Lower leg skin (tissue), 4 donors: ENCODE data around the gene SMAD9. TPM values are rescaled to one million over a fixed set of nuclear protein-coding genes. Genes with fewer than 3 reads are reported as not detected.

Source experiments
- DNase-seq, 2 donors: peaks; one replicate each; pipeline ENCODE4 v3.0.0-alpha.2; 2019; ENCODE audit warnings: low spot score in 2 of 2
- H3K4me3 ChIP-seq: fragments of 200-600 bp; sonication (generic); 2 replicates; pipeline ENCODE4 v1.5.1; 2017; ENCODE audit warnings: mild to moderate bottlenecking, low read depth; ENCODE audit not compliant: poor library complexity, severe bottlenecking
- CTCF ChIP-seq, 3 donors: fragments of 450-650 bp; IDR thresholded peaks; one replicate each; pipeline ENCODE4 v1.5.1; 2016; ENCODE audit warnings: antibody characterized with exemption in 3 of 3, mild to moderate bottlenecking in 3 of 3, moderate library complexity in 2 of 3
- POLR2A ChIP-seq, 2 donors: fragments of 450-650 bp; IDR thresholded peaks; one replicate each; pipeline ENCODE4 v1.6.1; 2016 to 2017; ENCODE audit warnings: antibody characterized with exemption in 2 of 2, mild to moderate bottlenecking in 1 of 2, moderate library complexity in 1 of 2
- WGBS, 2 donors: methylation state at CpG; one replicate each; pipeline ENCODE4 v1.1.5; 2018; 5-methylcytosine and 5-hydroxymethylcytosine counted together
- intact Hi-C: fragments of 100-400 bp; cut with DNase I; formaldehyde crosslinking; loops from one replicate; pipeline ENCODE4 v1.15.0; 2023; ENCODE audit warnings: low total_unique reads
- total RNA-seq, 4 donors: library from RNA; depleted of rRNA; stranded (reverse); fragments of >200 nt; gene quantifications; one replicate each; pipeline ENCODE4 v1.1.0, GENCODE V29; 2016

SMAD9 gene
- total RNA-seq, 4 donors from 2014 or later, result 1.4 to 4.4 (median 2.2) TPM

- TF ChIP-seq CTCF (IDR thresholded peaks at IDR 0.05) (no peak), POLR2A (IDR thresholded peaks at IDR 0.05) (no peak)
- WGBS, 2 donors, result 97% methylated on average over 6 of the region's 6 CpGs
- intact Hi-C loops, result no loop called here
- no peak for DNase-seq
- no peak overlapping the region for H3K4me3 ChIP-seq
Measured at GRCh38 chr13:36915896-36916640, 4.0 kb downstream of the SMAD9 start.

GRCh38 chr13:36915106-36915505 is 4.9 kb downstream of the SMAD9 start:
- TF ChIP-seq POLR2A (IDR thresholded peaks at IDR 0.05), result no peak
- TF ChIP-seq CTCF (IDR thresholded peaks at IDR 0.05), result no peak
- intact Hi-C loops, result no loop called here

GRCh38 chr13:36914648-36915047 is 5.4 kb downstream of the SMAD9 start:
- 93 to 96% methylated on average over 4 of the region's 4 CpGs for WGBS, 2 donors
- intact Hi-C loops, result no loop called here
- TF ChIP-seq POLR2A (IDR thresholded peaks at IDR 0.05) (no peak), CTCF (IDR thresholded peaks at IDR 0.05) (no peak)
- H3K4me3 ChIP-seq, result no peak overlapping the region
- no peak for DNase-seq

More at GRCh38 chr13:36915106-36915505, 4.9 kb downstream of the SMAD9 start:
- no peak overlapping the region for H3K4me3 ChIP-seq
- WGBS, 2 donors, result 66 to 71% methylated on average over 5 of the region's 5 CpGs
- no peak for DNase-seq

GRCh38 chr13:36913463-36913862 is 6.6 kb downstream of the SMAD9 start:
- H3K4me3 ChIP-seq, result no peak overlapping the region
- no peak for DNase-seq
- TF ChIP-seq POLR2A (IDR thresholded peaks at IDR 0.05) (no peak), CTCF (IDR thresholded peaks at IDR 0.05) (no peak)
- intact Hi-C loops, result no loop called here

GRCh38 chr13:36912973-36913372 is 7.1 kb downstream of the SMAD9 start:
- 70% methylated on average over 2 of the region's 2 CpGs for WGBS, 2 donors
- TF ChIP-seq CTCF (IDR thresholded peaks at IDR 0.05) (no peak), POLR2A (IDR thresholded peaks at IDR 0.05) (no peak)
- DNase-seq, result no peak
- no peak overlapping the region for H3K4me3 ChIP-seq
- intact Hi-C loops, result no loop called here

GRCh38 chr13:36912369-36912768 is 7.7 kb downstream of the SMAD9 start:
- intact Hi-C loops, result no loop called here
- H3K4me3 ChIP-seq, result no peak overlapping the region
- TF ChIP-seq CTCF (IDR thresholded peaks at IDR 0.05) (no peak), POLR2A (IDR thresholded peaks at IDR 0.05) (no peak)
- DNase-seq, result no peak
